ENCODE results near the gene ABCD3.

ABCD3 gene

DNA sequence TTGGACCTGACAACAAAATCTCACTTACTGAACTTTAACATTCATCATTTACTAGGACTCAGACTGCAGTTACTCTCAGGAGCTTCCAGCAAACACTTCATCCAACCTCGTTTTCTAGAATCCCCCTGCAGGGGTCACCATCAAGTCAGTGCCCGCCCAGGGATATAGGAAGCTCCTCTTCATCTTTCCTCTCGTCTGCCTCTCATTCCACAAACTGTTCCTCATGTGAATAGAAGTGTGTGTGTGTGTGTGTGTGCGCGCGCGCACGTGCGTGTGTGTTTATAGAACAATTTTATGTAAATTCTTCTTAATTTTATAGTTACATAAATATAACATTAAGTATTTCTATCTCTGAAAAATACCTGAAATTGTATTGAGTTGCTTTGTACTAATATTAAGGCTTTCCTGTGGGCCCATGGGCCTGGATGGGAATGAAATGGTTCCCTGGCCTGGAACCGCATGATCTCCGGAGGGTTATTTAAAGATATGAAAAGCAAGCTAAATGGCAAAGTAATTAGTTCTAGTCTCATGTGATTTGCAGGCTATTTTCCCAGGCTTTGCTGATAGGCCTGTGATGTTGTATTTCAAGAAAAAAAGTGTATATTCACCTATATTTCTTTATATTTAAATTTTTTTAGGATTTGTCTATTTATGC, 21.7 kb upstream of the ABCD3 start:
- peak in 1 of 2 experiments; percentile 7 for DNase-seq
- TF ChIP-seq GATA1 (IDR thresholded peaks at IDR 0.05; ENCODE audit: low read depth, low read length) (no peak), POLR2A (IDR thresholded peaks at IDR 0.05; ENCODE audit: low read length) (no peak)

GRCh38 chr1:94398356-94398755, 19.8 kb upstream of the ABCD3 start:
- TF ChIP-seq GATA1 (IDR thresholded peaks at IDR 0.05; ENCODE audit: low read depth, low read length) (no peak), POLR2A (IDR thresholded peaks at IDR 0.05; ENCODE audit: low read length) (no peak)
- no peak for DNase-seq

- no peak for TF ChIP-seq POLR2A (IDR thresholded peaks at IDR 0.05; ENCODE audit: low read length)
- TF ChIP-seq GATA1 (IDR thresholded peaks at IDR 0.05; ENCODE audit: low read depth, low read length) = no peak
These were observed 18.7 kb upstream of the ABCD3 start for GRCh38 chr1:94399453-94399852.

DNA sequence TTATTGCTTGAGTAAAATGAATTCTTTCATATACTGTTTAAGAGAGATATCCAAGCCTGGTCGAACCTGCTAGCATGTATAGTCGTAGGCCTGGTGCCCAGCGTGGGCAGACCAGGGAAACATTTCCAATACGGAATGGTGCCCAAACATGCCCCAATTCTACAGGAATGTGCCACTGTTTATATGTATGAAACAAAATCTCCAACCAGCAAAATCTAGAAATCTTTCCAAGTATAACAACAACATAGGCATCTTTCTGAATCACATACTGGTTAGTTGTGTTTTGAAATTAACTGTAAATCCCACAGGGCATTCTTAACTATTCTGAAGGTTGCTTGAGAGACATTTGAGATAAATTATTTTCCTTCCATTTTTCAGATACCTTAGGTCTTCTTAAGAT, 17.0 kb upstream of the ABCD3 start:
- no peak for DNase-seq
- TF ChIP-seq POLR2A (IDR thresholded peaks at IDR 0.05; ENCODE audit: low read length) = no peak
- TF ChIP-seq GATA1 (IDR thresholded peaks at IDR 0.05; ENCODE audit: low read depth, low read length) = no peak

More at GRCh38 chr1:94399453-94399852, 18.7 kb upstream of the ABCD3 start:
- DNase-seq = no peak

DNA sequence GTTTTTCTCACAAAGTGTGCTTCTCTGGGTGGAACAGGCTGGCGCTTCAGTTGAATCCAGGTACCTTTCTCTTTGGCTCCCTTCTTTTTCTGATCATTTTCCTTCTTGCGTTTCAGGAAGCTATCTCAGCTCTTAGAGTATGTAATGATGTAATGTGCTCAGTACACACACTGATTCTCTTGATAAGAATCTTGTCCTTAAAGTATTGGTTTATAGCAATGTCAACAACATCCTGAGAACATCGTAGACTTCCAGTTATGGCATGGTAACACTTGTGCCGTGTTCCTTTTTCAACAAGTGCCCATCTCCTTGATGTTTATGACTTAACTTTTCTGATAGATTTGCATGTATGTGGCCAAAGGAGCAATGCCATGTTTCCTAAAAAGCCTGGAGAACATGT, 11.7 kb upstream of the ABCD3 start:
- DNase-seq = no peak

GRCh38 chr1:94408104-94408830, 9.9 kb upstream of the ABCD3 start:
- TF ChIP-seq POLR2A (IDR thresholded peaks at IDR 0.05; ENCODE audit: low read length) = no peak
- TF ChIP-seq GATA1 (IDR thresholded peaks at IDR 0.05; ENCODE audit: low read depth, low read length) = no peak
- no peak for DNase-seq

More for the DNA sequence above, 11.7 kb upstream of the ABCD3 start:
- TF ChIP-seq POLR2A (IDR thresholded peaks at IDR 0.05; ENCODE audit: low read length) (no peak), GATA1 (IDR thresholded peaks at IDR 0.05; ENCODE audit: low read depth, low read length) (no peak)

- no peak for DNase-seq
- TF ChIP-seq POLR2A (IDR thresholded peaks at IDR 0.05; ENCODE audit: low read length) (no peak), GATA1 (IDR thresholded peaks at IDR 0.05; ENCODE audit: low read depth, low read length) (no peak)
These were observed 7.0 kb upstream of the ABCD3 start for GRCh38 chr1:94411237-94411636.

GRCh38 chr1:94413311-94413710, 4.9 kb upstream of the ABCD3 start:
- TF ChIP-seq POLR2A (IDR thresholded peaks at IDR 0.05; ENCODE audit: low read length) (no peak), GATA1 (IDR thresholded peaks at IDR 0.05; ENCODE audit: low read depth, low read length) (no peak)
- no peak for DNase-seq

DNA sequence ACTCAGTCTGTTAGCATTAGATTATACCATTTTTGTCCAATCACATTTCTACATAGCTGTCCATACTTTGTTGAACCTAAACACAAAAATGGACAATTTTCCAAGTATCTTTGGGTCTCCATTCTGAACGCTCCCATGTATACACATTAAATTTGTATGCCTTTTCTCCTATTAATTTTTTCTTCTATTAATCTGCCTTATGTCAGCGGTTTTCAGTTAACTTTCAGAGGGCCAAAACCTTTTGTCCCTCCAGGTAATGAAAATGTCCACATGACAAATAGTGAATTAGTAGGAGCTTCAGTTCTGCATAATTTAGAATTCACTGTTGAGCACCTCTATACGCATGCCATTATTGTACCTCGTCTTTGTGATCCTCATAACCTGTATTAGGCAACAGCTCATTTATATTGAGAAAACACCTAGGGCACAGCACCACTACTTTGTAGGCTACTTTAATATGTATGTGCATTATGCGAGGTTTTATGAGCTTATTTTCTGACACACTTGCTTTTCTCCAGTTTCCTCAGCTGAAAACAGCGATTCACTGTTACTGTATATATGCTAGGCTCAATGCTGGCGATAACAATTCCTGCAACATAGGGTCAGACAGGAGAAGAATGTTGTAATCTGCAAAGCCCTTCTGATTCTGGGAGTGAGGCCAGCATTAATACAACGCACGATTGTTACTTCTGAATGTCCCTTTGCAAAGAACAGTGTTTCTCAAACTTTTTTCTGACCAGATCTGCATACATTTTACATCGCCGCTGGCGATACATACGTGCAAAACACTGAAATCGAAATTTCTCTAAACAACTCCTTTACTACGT, 1.1 kb upstream of the ABCD3 start:
- no peak for TF ChIP-seq GATA1 (IDR thresholded peaks at IDR 0.05; ENCODE audit: low read depth, low read length)
- no peak for TF ChIP-seq POLR2A (IDR thresholded peaks at IDR 0.05; ENCODE audit: low read length)
- peak; percentile 49 to 55 for DNase-seq

DNA sequence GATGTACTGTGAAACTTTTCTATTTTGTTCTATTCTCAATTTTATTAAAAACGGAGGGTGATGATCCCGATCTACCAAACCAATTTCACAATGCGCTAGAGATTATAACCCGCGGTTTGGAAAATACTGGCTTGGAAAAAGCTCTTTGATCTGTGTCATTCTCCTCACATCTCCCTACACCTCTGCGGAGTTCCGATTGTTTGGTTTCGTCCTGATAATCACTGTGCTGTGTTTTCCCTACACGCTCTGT, 536 bp upstream of the ABCD3 start:
- DNase-seq = no peak
- TF ChIP-seq GATA1 (IDR thresholded peaks at IDR 0.05; ENCODE audit: low read depth, low read length) = no peak
- no peak for TF ChIP-seq POLR2A (IDR thresholded peaks at IDR 0.05; ENCODE audit: low read length)

DNA sequence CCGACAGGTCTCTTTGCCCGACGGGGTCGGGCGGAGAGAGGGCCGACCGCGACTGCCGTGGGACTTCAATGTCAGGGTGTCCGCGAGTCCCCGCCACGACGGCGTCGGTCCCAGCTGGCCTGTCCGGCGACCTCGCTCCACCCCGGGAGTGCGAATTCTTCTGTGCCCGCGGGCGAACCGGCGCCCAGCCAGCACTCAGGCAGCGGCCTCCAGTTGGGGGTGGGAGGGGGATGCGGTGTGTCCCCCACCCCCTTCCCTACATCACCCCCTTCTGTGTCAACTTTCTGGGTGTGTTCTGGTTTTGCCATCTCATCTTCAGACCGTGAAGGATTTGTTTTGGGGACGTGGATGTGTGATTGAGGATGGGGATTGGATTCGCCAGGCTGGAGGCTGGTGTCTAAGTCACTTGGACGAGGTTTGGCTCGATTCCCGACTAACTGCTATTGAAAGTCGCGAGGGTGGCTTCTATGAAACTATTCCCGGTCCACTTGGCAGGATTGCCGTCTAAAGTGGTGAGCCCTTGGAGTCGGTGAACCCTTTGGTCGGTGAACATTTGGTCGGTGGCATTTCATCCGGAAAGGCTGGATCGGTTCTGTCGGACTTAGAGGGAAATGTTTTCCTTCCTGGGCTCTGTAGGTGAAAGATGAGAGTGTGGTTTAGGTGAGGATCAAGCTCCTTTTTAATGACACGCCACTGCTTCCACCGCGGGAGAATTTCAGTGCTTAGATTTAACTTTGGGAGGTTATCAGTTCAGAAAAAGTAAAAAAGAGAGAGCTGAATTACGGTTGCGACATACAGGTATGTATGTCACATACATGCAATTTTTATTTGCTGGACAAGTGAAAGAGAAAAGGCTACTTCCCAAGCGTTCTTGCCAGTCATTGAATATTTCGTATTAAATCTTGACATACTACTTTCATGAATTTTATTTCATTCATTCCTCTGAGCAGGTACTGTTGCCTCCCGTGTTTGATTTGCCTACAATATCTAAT, 771 bp downstream of the ABCD3 start:
- TF ChIP-seq GATA1 (IDR thresholded peaks at IDR 0.05; ENCODE audit: low read depth, low read length) = no peak
- DNase-seq = peak; percentile 69 to 72

DNA sequence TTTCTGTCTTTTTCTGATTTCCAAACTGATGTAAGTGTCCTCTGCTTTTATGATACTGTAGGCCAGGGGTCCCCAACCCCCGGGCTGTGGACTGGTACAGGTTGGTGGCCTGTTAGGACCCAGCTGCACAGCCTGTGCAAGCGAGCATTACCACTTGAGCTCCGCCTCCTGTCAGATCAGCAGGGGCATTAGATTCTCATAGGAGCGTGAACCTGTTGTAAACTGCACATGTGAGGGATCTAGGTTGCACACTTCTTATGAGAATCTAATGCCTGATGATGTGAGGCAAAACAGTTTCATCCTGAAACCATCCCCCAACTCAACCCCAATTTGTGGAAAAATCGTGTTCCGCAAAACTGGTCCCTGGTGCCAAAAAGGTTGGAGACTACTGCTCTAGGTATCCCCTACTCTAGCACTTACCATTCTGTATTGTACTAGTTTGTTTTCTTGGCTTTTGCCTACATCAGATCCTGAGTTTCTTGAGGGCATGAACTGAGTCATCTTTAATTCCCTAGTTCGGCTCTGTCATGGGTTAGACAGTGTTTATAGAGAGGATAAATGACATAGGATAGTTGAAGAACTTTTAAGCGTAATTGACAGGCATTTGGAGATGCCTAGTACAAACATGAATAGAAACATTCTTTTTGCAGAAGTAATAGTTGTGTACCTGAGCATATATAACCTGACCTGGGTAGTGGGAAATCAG, 4.1 kb downstream of the ABCD3 start:
- no peak for TF ChIP-seq POLR2A (IDR thresholded peaks at IDR 0.05; ENCODE audit: low read length)
- TF ChIP-seq GATA1 (IDR thresholded peaks at IDR 0.05; ENCODE audit: low read depth, low read length) = no peak
- DNase-seq = no peak
